HG03025 (cell line): ENCODE results near the gene HS3ST3A1.

ENCODE experiments used
- ATAC-seq: cut with Tn5 transposase; IDR thresholded peaks from one replicate; pipeline ENCODE4 v1.9.1; 2021; ENCODE audit warnings: mild to moderate bottlenecking, moderate library complexity; ENCODE audit not compliant: unreplicated experiment, low FRiP score

HS3ST3A1 gene

DNA sequence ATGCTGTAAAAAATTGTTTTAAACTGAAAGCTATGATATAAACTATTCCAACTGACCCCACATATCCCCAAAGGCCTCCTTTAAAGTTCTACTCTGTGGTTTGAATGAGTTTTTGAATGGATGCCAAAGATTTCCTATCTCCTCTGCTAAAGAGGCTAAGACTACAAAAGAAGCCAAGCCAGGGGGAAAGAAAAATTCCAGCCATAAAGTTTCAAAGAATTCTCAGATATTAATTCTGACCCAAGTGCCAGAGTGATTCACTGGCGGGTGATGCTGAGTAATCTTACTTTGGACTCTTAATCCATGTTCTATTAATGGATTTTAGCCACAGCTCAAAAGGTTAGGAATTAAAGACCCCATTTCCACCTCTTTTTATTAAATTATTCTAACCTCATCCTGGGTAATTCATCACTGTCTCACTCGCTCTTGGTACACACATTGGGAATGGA is 60.7 kb downstream of the HS3ST3A1 start:
- ATAC-seq = no peak

DNA sequence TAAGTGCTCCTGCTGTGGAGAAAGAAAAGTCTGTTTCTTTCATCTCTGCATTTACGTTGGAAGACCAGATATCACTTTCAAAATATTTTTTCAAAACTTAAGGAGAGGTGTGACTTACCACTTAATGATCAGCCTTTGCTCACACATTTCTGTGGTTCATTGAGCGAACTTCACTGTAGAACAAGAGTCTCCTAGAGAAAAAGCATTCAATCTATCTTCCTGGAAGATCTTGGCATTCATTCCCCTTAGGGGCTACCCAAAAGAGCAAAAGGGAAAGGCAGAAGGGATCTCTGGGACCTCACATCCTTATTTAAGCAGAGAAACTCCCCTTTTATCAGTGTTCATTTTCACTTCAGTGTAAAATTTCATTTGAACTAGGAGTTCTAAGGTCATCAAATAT is 61.2 kb downstream of the HS3ST3A1 start:
- no peak for ATAC-seq

GRCh38 chr17:13539421-13539820 is 62.3 kb downstream of the HS3ST3A1 start:
- ATAC-seq = no peak

- ATAC-seq = no peak
Measured at GRCh38 chr17:13538841-13539411, 62.8 kb downstream of the HS3ST3A1 start.

DNA sequence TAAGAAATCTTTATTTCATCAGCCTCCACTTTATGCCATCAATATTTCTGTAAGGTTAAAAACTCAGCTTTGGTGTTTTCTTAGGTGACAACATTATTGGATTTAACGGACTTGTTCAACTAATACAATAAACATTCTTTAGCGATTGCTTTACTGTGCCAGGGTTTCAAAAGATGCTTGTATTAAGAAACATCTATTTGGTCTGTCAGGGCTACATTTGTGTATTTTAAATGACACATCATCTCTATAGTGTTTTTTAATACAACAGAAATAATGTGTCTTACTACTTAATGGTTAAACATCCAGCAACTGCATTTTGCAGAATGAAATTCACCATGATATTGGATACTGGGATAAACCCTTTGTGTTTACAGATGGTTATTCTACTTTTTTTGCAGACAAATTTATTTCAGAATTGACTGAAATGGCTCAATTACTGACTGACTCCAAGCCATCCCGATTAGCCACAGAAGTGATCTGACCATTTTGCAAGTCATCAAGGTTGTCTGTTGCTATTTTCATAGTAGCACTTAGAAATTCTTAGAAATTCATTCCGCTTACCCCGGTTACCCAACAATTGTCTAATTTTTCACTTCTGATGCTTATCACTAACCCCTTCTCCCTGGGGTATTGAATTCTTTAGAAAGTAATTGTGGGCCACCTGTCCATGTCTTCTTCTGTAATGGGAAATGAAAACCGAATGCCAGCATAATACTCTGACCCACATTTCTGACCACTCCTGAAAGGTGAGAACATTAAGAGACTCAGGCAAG is 63.7 kb downstream of the HS3ST3A1 start:
- no peak for ATAC-seq

DNA sequence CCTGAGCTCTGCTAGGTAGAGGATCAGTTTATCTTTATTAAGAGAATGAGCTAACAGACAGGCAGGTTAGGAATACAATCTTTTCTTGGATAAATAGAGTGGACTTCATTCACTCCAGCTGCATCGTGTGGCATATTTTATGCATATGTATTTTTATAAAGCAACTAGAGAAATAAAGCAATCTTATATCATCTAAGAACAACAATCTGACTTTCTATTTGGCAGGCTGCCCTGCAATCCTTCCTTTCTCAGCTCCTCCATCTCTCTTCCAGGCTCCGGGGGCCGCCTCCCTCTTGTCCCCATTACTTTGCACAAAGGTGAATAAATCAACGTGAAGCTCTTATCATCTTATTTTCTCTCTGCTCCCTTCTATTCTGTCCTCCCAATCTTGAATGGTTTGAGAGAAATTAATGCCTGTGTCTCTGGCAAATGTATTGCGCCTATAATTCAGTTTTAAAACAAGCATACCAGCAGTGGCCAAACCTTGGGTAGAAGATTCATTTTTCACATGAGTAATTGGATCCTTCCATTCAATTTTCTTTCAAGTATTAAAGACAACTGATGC is 64.5 kb downstream of the HS3ST3A1 start:
- ATAC-seq = no peak

- ATAC-seq = no peak
Measured at GRCh38 chr17:13534946-13535345, 66.8 kb downstream of the HS3ST3A1 start.

GRCh38 chr17:13531721-13532120 is 70.0 kb downstream of the HS3ST3A1 start:
- ATAC-seq = no peak

- no peak for ATAC-seq
Measured at GRCh38 chr17:13525876-13526275, 75.9 kb downstream of the HS3ST3A1 start.

- no peak for ATAC-seq
Measured at GRCh38 chr17:13523164-13523563, 78.6 kb downstream of the HS3ST3A1 start.

GRCh38 chr17:13522749-13523148 is 79.0 kb downstream of the HS3ST3A1 start:
- ATAC-seq = no peak

DNA sequence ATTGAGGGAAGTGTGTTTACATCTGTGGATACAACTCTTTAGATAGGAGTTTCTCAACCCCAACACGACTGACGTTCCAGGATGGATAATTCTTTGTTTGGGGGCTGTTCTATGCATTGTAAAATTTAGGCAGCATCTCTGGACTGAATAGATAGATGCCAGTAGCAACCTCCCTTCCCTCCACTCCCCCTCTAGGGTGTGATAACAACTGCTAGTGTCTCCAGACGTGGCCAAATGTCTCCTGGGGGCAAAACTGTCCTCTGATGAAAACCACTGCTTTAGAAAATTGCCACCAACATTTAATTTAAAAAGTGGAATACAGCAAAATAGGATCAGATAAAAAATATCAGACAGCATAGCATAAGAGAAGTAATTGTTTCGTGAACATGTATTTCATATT is 79.9 kb downstream of the HS3ST3A1 start:
- ATAC-seq = no peak

GRCh38 chr17:13520899-13521572 is 80.7 kb downstream of the HS3ST3A1 start:
- no peak for ATAC-seq

GRCh38 chr17:13518261-13519000 is 83.3 kb downstream of the HS3ST3A1 start:
- no peak for ATAC-seq

DNA sequence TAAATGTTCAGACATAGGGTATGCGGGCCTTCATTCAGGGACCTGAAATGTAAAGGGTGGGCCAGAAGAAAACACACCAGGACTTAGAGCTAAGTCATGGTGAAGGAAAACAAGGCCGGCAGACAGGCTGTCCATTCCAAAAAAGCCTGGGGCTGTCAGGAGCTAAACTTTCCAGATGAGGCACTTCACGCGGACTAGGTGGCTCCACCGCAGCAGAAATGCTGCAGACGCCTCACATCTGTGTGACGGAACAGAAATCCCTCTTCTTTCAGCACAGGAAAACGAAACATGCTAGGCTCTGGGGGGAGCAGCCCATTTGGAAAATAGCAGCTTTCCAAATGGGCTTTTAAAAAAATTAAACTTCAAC is 88.7 kb downstream of the HS3ST3A1 start:
- ATAC-seq = no peak

DNA sequence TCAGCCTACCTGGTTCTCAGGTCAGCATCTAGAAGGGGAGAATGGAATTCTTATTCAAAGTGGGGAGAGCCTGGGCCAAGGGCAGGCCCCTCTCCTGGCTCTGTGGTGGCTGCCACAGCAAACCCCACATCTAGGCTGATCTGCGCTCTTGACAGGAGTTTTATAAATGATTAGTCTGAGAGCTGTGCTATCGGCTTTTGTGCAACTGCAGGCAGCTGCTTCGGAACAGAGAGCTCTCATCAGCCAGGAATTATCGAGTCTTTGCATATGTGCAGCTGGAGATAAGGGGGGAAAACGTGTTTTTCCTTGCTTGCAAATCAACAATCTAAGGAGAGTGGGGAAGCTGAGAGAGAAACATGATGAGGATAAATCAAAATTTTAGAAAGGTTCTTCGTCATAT is 91.7 kb downstream of the HS3ST3A1 start:
- ATAC-seq = no peak

- no peak for ATAC-seq
Measured at GRCh38 chr17:13509527-13509926, 92.2 kb downstream of the HS3ST3A1 start.

DNA sequence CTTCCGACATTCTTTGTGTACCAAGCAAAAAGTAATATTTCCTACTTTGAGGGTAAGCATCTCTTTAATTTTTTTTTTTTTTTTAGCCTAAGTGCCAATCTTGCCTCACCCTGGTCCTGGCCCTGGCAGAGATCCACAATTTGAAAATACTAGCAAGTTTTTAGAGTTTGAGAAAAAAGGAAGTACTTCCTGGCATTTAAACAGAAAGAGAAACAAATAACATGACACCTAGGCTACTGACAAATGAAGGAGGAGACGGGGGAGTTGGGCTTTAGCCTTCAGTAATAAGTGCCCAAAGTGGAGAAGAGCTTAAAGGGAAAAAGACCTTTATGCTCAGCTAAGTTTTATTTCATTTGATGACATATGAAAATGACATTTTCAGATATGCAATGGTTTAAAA is 92.8 kb downstream of the HS3ST3A1 start:
- no peak for ATAC-seq

GRCh38 chr17:13503526-13503925 is 98.2 kb downstream of the HS3ST3A1 start:
- no peak for ATAC-seq

GRCh38 chr17:13502263-13502662 is 99.5 kb downstream of the HS3ST3A1 start:
- no peak for ATAC-seq

DNA sequence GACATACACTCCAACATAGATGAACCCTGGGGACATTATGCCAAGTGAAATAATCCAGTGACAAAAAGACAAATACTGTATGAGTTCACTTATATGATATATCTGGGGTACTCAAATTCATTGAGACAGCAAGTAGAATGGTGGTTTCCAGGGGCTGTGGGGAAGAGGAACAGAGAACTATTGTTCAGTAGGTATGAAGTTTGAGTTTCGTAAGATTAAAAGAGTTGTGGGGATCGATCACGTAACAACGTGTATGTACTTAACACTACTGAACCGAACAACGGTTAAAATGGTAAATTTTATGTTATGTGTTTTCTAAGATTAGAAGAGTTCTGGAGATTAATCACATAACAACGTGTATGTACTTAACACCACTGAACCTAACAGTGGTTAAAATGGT is 100.8 kb downstream of the HS3ST3A1 start:
- ATAC-seq = no peak
